Jurkat, Clone E6-1 (cell line): ENCODE results near the gene STK10.
A peak's percentile ranks its signal among the peaks of the same experiment; 100 is the strongest.

Source experiments
- DNase-seq: peaks from one replicate; pipeline ENCODE4 v3.0.0-alpha.2; 2011; ENCODE audit warnings: low read depth, low spot score
- H3K4me3 ChIP-seq: 2 replicates; pipeline ENCODE4 v1.5.1; 2011; ENCODE audit warnings: mild to moderate bottlenecking, low read length, control low read depth, moderate library complexity

Gene STK10

DNA sequence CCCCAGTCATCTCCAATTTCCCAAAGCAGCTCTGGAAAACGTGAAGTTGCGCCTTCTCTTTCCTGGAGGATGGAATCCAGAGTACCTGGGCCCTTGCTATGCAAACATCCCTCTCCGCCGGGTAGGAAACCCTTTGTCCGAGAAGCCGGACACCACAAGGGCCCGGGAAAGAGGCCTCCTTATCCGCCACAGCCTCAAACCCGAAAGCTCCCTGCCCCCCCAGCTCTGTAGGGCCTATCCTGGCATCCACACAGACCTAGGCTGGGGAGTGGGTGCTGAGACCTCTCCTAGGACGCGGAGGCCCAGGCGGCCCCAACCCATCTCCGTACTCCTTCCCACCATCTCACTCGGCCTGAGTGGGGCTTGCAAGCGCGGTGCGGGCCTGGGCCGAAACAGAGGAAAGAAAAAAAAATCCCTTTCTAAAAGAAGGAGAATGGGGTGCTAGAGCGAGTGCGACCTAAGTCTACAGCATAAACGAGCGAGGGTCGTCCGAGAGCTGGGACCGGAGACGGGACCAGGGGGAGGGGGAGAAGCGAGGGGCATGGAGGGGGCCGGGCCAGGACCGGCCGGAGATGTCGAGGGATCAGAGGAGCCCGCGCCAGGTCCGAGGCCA is 182.2 kb downstream of the STK10 start:
- H3K4me3 ChIP-seq = peak overlapping the region; percentile 99
- no peak for DNase-seq

- H3K4me3 ChIP-seq = peak overlapping the region; percentile 99
- no peak for DNase-seq
Measured at GRCh38 chr5:172004824-172005237, 183.2 kb downstream of the STK10 start.

DNA sequence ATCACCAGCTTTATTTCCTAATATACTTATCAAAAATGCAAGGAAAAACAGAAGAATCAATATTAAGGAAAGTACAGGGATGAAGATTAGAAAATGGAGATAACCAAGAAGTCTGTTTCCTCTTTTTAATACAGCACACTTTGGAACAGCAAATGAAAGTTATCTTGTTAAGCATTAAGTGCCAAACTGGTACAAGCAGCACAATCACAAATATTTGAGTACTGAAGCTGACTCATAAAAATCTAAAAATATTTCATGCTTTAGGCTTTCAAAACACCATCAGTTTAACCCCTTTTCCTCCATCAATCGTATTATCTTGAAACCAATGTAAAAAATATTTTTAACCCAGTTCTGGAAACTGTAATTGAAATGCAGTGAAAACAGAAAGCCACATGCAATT is 184.3 kb downstream of the STK10 start:
- H3K4me3 ChIP-seq = no peak overlapping the region
- DNase-seq = no peak

DNA sequence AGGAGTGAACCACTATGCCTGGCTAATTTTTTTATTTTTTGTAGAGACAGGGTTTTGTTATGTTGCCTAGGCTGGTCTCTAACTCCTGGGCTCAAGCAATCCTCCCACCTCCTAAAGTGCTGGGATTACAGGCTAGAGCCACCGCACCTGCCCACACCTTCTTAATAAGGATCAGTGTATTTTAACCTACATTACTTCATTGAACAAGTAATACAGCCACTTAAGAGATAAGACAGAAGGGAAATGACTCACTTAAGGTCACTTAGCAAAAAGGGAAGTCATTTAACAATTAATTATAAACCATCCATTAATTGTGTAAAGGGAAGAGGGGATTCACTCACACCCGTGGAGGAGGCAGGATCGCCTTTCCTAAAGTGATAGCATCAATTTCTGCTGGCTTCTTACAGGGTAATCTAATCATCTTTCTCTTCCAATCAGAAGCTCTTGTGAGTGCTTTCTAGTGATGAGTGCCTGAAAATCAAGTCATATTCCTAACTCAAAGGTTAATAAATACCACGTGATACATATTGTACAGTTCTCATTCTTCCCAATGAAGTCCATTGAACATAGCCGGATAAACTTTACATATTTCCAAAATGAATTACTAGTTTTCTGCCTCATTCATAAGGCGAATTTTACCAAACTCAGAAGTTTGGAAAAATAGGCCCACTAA is 185.0 kb downstream of the STK10 start:
- DNase-seq = no peak
- H3K4me3 ChIP-seq = no peak overlapping the region

DNA sequence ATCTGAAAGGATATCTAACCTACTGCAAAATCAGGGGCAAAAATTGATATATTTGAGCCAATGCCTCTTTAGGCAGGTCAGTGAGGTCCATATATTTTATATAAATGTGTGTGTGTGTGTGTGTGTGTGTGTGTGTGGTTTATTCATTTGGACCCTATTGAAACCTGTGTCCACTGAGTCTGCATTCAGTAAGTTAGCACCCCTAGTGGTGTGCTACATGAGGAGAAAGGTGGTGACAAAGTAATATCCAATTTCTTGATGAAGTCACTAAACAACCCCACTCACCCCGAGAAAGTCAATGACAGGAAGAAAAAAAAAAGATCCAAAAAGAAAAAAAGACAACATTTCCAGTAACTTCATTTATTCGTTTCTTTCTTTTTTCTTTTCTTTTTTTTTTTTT is 185.7 kb downstream of the STK10 start:
- no peak overlapping the region for H3K4me3 ChIP-seq
- DNase-seq = peak; percentile 32

GRCh38 chr5:171999877-172000276 is 188.1 kb downstream of the STK10 start:
- no peak overlapping the region for H3K4me3 ChIP-seq
- no peak for DNase-seq

GRCh38 chr5:171999100-171999499 is 188.9 kb downstream of the STK10 start:
- H3K4me3 ChIP-seq = no peak overlapping the region

GRCh38 chr5:171997011-171997410 is 191.0 kb downstream of the STK10 start:
- DNase-seq = no peak
- H3K4me3 ChIP-seq = no peak overlapping the region

More at GRCh38 chr5:171999100-171999499, 188.9 kb downstream of the STK10 start:
- DNase-seq = no peak

DNA sequence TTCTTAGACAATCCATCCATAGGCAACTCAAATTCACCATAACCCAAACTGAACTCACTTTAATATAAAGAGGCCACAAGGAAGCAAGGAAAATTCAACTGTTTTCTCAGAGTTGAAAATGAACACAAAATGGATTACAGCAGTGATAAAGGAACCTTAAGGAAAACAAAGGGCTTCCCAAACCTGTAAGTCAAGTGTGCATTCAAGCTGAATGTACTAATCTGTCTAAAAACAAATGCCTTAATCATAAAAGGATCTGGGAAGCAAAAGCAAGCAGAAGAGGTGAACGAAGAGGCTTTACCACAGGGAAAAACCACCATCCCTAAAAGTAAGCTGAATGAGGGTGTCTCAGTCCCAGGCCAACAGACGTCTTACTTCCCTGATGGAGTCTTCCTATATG is 195.2 kb downstream of the STK10 start:
- no peak for DNase-seq
- H3K4me3 ChIP-seq = no peak overlapping the region

GRCh38 chr5:171992305-171992704 is 195.7 kb downstream of the STK10 start:
- H3K4me3 ChIP-seq = no peak overlapping the region
- DNase-seq = no peak
